LNCAP (cell line): Measurements from ENCODE around the gene SLCO2B1.

Experiments
- CTCF ChIP-seq: fragments of 450-650 bp; IDR thresholded peaks from 2 replicates; pipeline ENCODE4 v1.5.1; 2017; ENCODE audit warnings: mild to moderate bottlenecking

The SLCO2B1 gene

GRCh38 chr11:75150879-75151278, at the start of gene SLCO2B1:
Gene SLCO2B1 (plus strand): TSS chr11:75151107. CDS start chr11:75151382, 275 bp downstream.
- no peak for TF ChIP-seq CTCF

- TF ChIP-seq CTCF: no peak
Measured at GRCh38 chr11:75101424-75102128, 49.3 kb upstream of the SLCO2B1 start.

- TF ChIP-seq CTCF: no peak
Measured at GRCh38 chr11:75103380-75104026, 47.4 kb upstream of the SLCO2B1 start.

GRCh38 chr11:75105462-75105925, 45.4 kb upstream of the SLCO2B1 start:
- TF ChIP-seq CTCF: no peak

GRCh38 chr11:75107187-75107586, 43.7 kb upstream of the SLCO2B1 start:
- TF ChIP-seq CTCF: no peak

- no peak for TF ChIP-seq CTCF
Measured at GRCh38 chr11:75112200-75112599, 38.7 kb upstream of the SLCO2B1 start.

- no peak for TF ChIP-seq CTCF
Measured at GRCh38 chr11:75113030-75113429, 37.9 kb upstream of the SLCO2B1 start.
